Panc1 (cell line): ENCODE data around the gene SLC8A1.

Experiments
- CTCF ChIP-seq: fragments of 450-650 bp; IDR thresholded peaks from 2 replicates; pipeline ENCODE4 v1.5.1; 2017; ENCODE audit warnings: mild to moderate bottlenecking
- POLR2AphosphoS5 ChIP-seq: IDR thresholded peaks from 2 replicates; pipeline ENCODE4 v1.6.1; 2012; ENCODE audit warnings: mild to moderate bottlenecking, low read depth, low read length, moderate library complexity

GRCh38 chr2:40049781-40050180 is 402.1 kb downstream of the SLC8A1 start:
- no peak for TF ChIP-seq POLR2AphosphoS5
- no peak for TF ChIP-seq CTCF
